NB4 (cell line): Measurements from ENCODE around the gene BMP8A.
"Not testable (repeated sequence)": the region's sequence is repeated elsewhere in the genome, so short reads cannot be mapped to it uniquely, and the experiment has no call there.

Experiments used
- POLR2A ChIP-seq: IDR thresholded peaks from 2 replicates; pipeline ENCODE4 v1.6.1; 2011; ENCODE audit warnings: mild to moderate bottlenecking; ENCODE audit not compliant: insufficient read length; ENCODE audit errors: extremely low read depth
- TF ChIP-seq, protein P1 (sequence below): IDR thresholded peaks from one replicate; pipeline ENCODE4 v1.5.1; 2012; ENCODE audit warnings: low read depth, low read length

DNA sequence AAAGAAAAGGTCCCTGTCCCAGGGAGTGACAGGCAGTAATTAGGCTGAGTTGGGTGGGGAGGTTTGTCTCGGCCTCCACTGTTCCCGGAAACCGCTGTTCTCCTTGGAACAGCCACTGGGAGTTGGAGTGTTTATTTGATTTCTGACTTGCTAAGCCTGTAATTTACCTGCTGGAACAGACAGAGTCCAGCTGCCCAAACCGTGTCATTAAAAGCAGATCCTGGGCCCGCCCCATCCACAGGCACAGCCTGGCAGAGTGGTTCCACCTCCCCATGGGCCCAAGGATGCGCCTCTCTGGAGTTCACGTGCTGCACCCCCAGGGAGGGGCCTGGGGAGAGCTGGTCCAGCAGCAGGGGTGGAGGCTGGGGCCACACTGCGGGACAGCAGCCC is 35.7 kb downstream of the BMP8A start:
- TF ChIP-seq, protein P1, sequence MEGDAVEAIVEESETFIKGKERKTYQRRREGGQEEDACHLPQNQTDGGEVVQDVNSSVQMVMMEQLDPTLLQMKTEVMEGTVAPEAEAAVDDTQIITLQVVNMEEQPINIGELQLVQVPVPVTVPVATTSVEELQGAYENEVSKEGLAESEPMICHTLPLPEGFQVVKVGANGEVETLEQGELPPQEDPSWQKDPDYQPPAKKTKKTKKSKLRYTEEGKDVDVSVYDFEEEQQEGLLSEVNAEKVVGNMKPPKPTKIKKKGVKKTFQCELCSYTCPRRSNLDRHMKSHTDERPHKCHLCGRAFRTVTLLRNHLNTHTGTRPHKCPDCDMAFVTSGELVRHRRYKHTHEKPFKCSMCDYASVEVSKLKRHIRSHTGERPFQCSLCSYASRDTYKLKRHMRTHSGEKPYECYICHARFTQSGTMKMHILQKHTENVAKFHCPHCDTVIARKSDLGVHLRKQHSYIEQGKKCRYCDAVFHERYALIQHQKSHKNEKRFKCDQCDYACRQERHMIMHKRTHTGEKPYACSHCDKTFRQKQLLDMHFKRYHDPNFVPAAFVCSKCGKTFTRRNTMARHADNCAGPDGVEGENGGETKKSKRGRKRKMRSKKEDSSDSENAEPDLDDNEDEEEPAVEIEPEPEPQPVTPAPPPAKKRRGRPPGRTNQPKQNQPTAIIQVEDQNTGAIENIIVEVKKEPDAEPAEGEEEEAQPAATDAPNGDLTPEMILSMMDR = not testable (repeated sequence)
- not testable (repeated sequence) for TF ChIP-seq POLR2A
